K562 (cell line): ENCODE data around the gene ATOH1. TPM values are rescaled to one million over a fixed set of nuclear protein-coding genes. Genes with fewer than 3 reads are reported as not detected.

Source experiments
- ATAC-seq: fragments of 200-7000 bp; cut with Tn5 transposase; 3 replicates; pipeline ENCODE4 v1.9.1; 2020; ENCODE audit warnings: moderate library complexity
- BruUV-seq: library from RNA; stranded (reverse); fragments of 400-500 nt; replicated peaks from 2 replicates; lab custom pipeline; 2021; lab: Mats Ljungman, UMichigan
- CTCF ChIA-PET: fragments of 300-600 bp; formaldehyde crosslinking; extraction: SDS; loops from one replicate; lab custom pipeline; 2021; ENCODE audit warnings: low intra/inter-chr PET ratio; lab: Yijun Ruan, JAX
- POLR2A ChIA-PET: fragments of 300-600, 350-650 bp; sonication (Branson Sonifier 250); formaldehyde crosslinking; extraction: SDS; loops from one replicate; lab custom pipeline; 2021; ENCODE audit warnings: antibody characterized with exemption, inconsistent platforms; lab: Yijun Ruan, JAX
- DNase-seq, 4 experiments: peaks; one replicate each; pipeline versions ENCODE4 v3.0.0 to v3.0.0-alpha.2; 2011 to 2018; ENCODE audit warnings: low spot score in 3 of 4, mixed read lengths in 3 of 4; ENCODE audit errors: extremely low read depth in 1 of 4
- FAIRE-seq: peaks from 2 replicates; lab custom pipeline; 2011; peaks lifted over from hg19 to GRCh38; lab: Jason Lieb, UNC
- H2AFZ ChIP-seq: 2 replicates; pipeline ENCODE4 v1.6.0; 2011; ENCODE audit warnings: low read depth, low read length, control low read depth, inconsistent platforms
- H3K27ac ChIP-seq: fragments of 200-600 bp; 3 replicates; pipeline ENCODE4 v1.8.0; 2011; ENCODE audit warnings: low read depth, mild to moderate bottlenecking, control low read depth, inconsistent platforms, low read length, moderate library complexity, mixed read lengths; ENCODE audit errors: extremely low read depth
- H3K27me3 ChIP-seq, 2 experiments: fragments of 300-600 bp in 1 of 2; 2 replicates in 1 of 2; 3 replicates in 1 of 2; pipeline versions ENCODE4 v1.6.0 to v1.8.0; 2011; ENCODE audit warnings: inconsistent platforms in 2 of 2, low read length in 2 of 2, mild to moderate bottlenecking in 1 of 2, mixed read lengths in 1 of 2, moderate library complexity in 1 of 2; ENCODE audit not compliant: control insufficient read depth in 2 of 2, insufficient read depth in 2 of 2
- H3K36me3 ChIP-seq: fragments of 300-600 bp; 3 replicates; pipeline ENCODE4 v1.8.0; 2011; ENCODE audit warnings: mild to moderate bottlenecking, low read length, inconsistent platforms; ENCODE audit not compliant: control insufficient read depth, insufficient read depth
- H3K4me1 ChIP-seq, 2 experiments: fragments of 200-600 bp in 1 of 2; replicated peaks in 1 of 2; 2 replicates in 1 of 2; 3 replicates in 1 of 2; pipeline versions ENCODE4 v1.5.1 to v1.8.0; 2011; ENCODE audit warnings: inconsistent platforms in 2 of 2, low read length in 2 of 2, mild to moderate bottlenecking in 1 of 2, mixed read lengths in 1 of 2, moderate library complexity in 1 of 2; ENCODE audit not compliant: control insufficient read depth in 2 of 2, insufficient read depth in 2 of 2
- H3K4me2 ChIP-seq: 2 replicates; pipeline ENCODE4 v1.6.1; 2011; ENCODE audit warnings: low read length, control low read depth, inconsistent platforms, mixed read lengths; ENCODE audit not compliant: insufficient read depth
- H3K4me3 ChIP-seq: fragments of 200-600 bp; sonication (generic), shearing (Covaris generic); 2 replicates; pipeline ENCODE4 v1.5.1; 2016; ENCODE audit warnings: control low read depth, inconsistent platforms
- H3K79me2 ChIP-seq: fragments of 200-600 bp; 3 replicates; pipeline ENCODE4 v1.8.0; 2011; ENCODE audit warnings: low read length, inconsistent platforms; ENCODE audit not compliant: control insufficient read depth, insufficient read depth
- H3K9ac ChIP-seq, 2 experiments: 2 replicates each; pipeline versions ENCODE4 v1.6.0 to v1.6.1; 2011; ENCODE audit warnings: low read depth in 2 of 2, low read length in 2 of 2, control low read depth in 1 of 2, inconsistent platforms in 1 of 2, mild to moderate bottlenecking in 1 of 2, mixed read lengths in 1 of 2; ENCODE audit not compliant: insufficient read depth in 1 of 2
- H3K9me1 ChIP-seq: one replicate; pipeline ENCODE4 v1.6.0; 2011; ENCODE audit warnings: inconsistent platforms, mild to moderate bottlenecking, low read length, moderate library complexity; ENCODE audit not compliant: control insufficient read depth, insufficient read depth
- H3K9me3 ChIP-seq: replicated peaks from 2 replicates; pipeline ENCODE4 v1.5.1; 2011; ENCODE audit warnings: low read depth, low read length, inconsistent platforms; ENCODE audit not compliant: control insufficient read depth, insufficient read depth
- H4K20me1 ChIP-seq: replicated peaks from 2 replicates; pipeline ENCODE4 v1.6.1; 2011; ENCODE audit warnings: low read length, inconsistent platforms, mixed read lengths; ENCODE audit not compliant: control insufficient read depth, insufficient read depth
- BRD9 ChIP-seq: fragments of 450-650 bp; IDR thresholded peaks from 2 replicates; pipeline ENCODE4 v1.6.1; 2018; ENCODE audit warnings: low read depth; ENCODE audit not compliant: partially characterized antibody
- CC2D1A ChIP-seq: fragments of 450-650 bp; IDR thresholded peaks from 2 replicates; pipeline ENCODE4 v1.6.1; 2017; ENCODE audit warnings: mild to moderate bottlenecking
- DDX20 ChIP-seq: fragments of 450-650 bp; IDR thresholded peaks from 2 replicates; pipeline ENCODE4 v1.6.1; 2016; ENCODE audit warnings: missing genetic modification characterization, low read depth, mild to moderate bottlenecking, missing compliant biosample characterization, moderate library complexity
- GABPB2 ChIP-seq: fragments of 250-450 bp; sonication (Bioruptor Pico); conservative IDR thresholded peaks from 2 replicates; pipeline ENCODE4 v1.5.1; 2021; ENCODE audit warnings: mild to moderate bottlenecking
- HCFC1 ChIP-seq: IDR thresholded peaks from 2 replicates; pipeline ENCODE4 v1.6.1; 2012; ENCODE audit warnings: low read depth, low read length, improper control_type of control experiment
- NELFE ChIP-seq: IDR thresholded peaks from 2 replicates; pipeline ENCODE4 v1.6.1; 2011; ENCODE audit warnings: mild to moderate bottlenecking; ENCODE audit not compliant: insufficient read depth, insufficient read length
- POLR2A ChIP-seq: fragments of 450-650 bp; conservative IDR thresholded peaks from 2 replicates; pipeline ENCODE4 v1.6.1; 2016
- POLR3A ChIP-seq: IDR thresholded peaks from 2 replicates; pipeline ENCODE4 v1.6.1; 2011; ENCODE audit warnings: borderline replicate concordance, mild to moderate bottlenecking, moderate library complexity; ENCODE audit not compliant: insufficient read length, insufficient read depth; ENCODE audit errors: extremely low read depth
- ZNF436 ChIP-seq: fragments of 250-450, 450-650 bp; sonication (Bioruptor Pico); formaldehyde crosslinking; IDR thresholded peaks from 2 replicates; pipeline ENCODE4 v1.7.0; 2020; ENCODE audit warnings: mild to moderate bottlenecking
- ZNF584 ChIP-seq: fragments of 200-800 bp; sonication (Bioruptor generic); IDR thresholded peaks from 2 replicates; pipeline ENCODE4 v1.6.1; 2016; ENCODE audit warnings: low read depth, mild to moderate bottlenecking, missing genetic modification characterization, missing compliant biosample characterization
- ZNF639 ChIP-seq, 2 experiments: fragments of 200-800 bp in 1 of 2; sonication (Bioruptor generic) in 1 of 2; sonication (generic) in 1 of 2; formaldehyde crosslinking in 1 of 2; IDR thresholded peaks in 1 of 2; conservative IDR thresholded peaks in 1 of 2; 2 replicates each; pipeline versions ENCODE4 v1.5.0 to v1.6.1; 2016 to 2020; ENCODE audit warnings: missing compliant biosample characterization in 1 of 2, missing genetic modification characterization in 1 of 2, missing genetic modification reagents in 1 of 2
- WGBS: fragments of 100-300 bp; shearing (Covaris generic); methylation state at CpG from one replicate; pipeline ENCODE4 v1.1.6; 2016; ENCODE audit warnings: low coverage, mixed read lengths; ENCODE audit not compliant: insufficient coverage; ENCODE audit errors: missing lambda C conversion rate; 5-methylcytosine and 5-hydroxymethylcytosine counted together
- in situ Hi-C: fragments of 300-500 bp; cut with MboI; formaldehyde crosslinking; loops from 4 replicates; pipeline ENCODE4 v1.15.0; 2018; ENCODE audit warnings: inconsistent platforms, mixed read lengths
- intact Hi-C: fragments of 100-400 bp; cut with micrococcal nuclease; formaldehyde crosslinking; loops from 2 replicates; pipeline ENCODE4 v1.14.2; 2022
- polyA plus RNA-seq, 8 experiments: library from polyadenylated mRNA; depleted of rRNA in 4 of 8; stranded (reverse) in 5 of 8; unstranded in 3 of 8; fragments of >200 nt; fragmentation: Nextera tagmentation in 2 of 8; fragmentation: Illumina TruSeq in 1 of 8; extraction: Ambion mirVana in 2 of 8; extraction: Trizol in 1 of 8; gene quantifications; 2 replicates each; pipeline versions ENCODE4 v1.2.1 to v1.2.3, GENCODE V29; 2011 to 2014; ENCODE audit warnings: inconsistent platforms in 1 of 8, missing spikeins in 1 of 8
- total RNA-seq, 7 experiments: library from RNA; depleted of rRNA in 6 of 7; stranded (reverse); fragments of >200 nt in 6 of 7; fragmentation: Illumina TruSeq in 2 of 7; extraction: Trizol in 2 of 7; gene quantifications; 2 replicates each; pipeline versions ENCODE4 v1.2.1 to v1.2.3, GENCODE V29; 2011 to 2021; ENCODE audit warnings: low replicate concordance in 1 of 7
- TF ChIP-seq, protein P1 (sequence below): fragments of 250-450 bp; sonication (Bioruptor Pico); IDR thresholded peaks from 2 replicates; pipeline ENCODE4 v1.4.0; 2020

Gene ATOH1
- total and polyA plus RNA-seq, 9 of the 15 experiments (the other 6 are each of a cell fraction or from before 2014, with no cell fraction given): not detected

GRCh38 chr4:93834249-93835066 lies 5.9 kb downstream of the ATOH1 start:
- Histone ChIP-seq H3K9me1 (no peaks in the 10 kb centered on the region), H3K9ac (no peak overlapping the region), H3K27me3 (peaks cover 18 to 25% of the 10 kb centered on the region in 2 experiments), H3K79me2 (no peaks in the 10 kb centered on the region), H3K4me1 (peaks cover 0 to 2% of the 10 kb centered on the region in 2 experiments; a peak in 1 of 5 replicates), H3K27ac (no peak overlapping the region), H3K9me3 (no peaks in the 10 kb centered on the region), H3K4me3 (no peak overlapping the region), H3K4me2 (no peak overlapping the region), H4K20me1 (no peaks in the 10 kb centered on the region), H2AFZ (no peak overlapping the region), H3K36me3 (no peaks in the 10 kb centered on the region)
- FAIRE-seq (no peak), DNase-seq (no peak), ATAC-seq (no peak)
- no TSS peak for BruUV-seq
- POLR2A ChIA-PET: interaction anchor here (0.6 kb wide), 1 partner anchor 452 kb away, joined by 3 read pairs; no protein-coding TSS in a partner anchor
- CTCF ChIA-PET: no interaction called here
- intact Hi-C loops (no loop called here), in situ Hi-C loops (no loop called here)
- TF ChIP-seq ZNF436 (CRISPR knock-in tag): no peak
- 3% methylated on average over 33 of the region's 42 CpGs for WGBS

- WGBS: 0% methylated on average over 1 of the region's 1 CpG
- TF ChIP-seq ZNF584 (no peak), CC2D1A (no peak), POLR3A (no peak), ZNF639 (CRISPR knock-in tag; conservative IDR thresholded peaks at IDR 0.05 in 1 of 2, IDR thresholded peaks at IDR 0.05 in 1 of 2) (no peak), BRD9 (no peak), NELFE (no peak), DDX20 (tag) (no peak), GABPB2 (no peak), HCFC1 (no peak), POLR2A (no peak)
- TF ChIP-seq, protein P1, sequence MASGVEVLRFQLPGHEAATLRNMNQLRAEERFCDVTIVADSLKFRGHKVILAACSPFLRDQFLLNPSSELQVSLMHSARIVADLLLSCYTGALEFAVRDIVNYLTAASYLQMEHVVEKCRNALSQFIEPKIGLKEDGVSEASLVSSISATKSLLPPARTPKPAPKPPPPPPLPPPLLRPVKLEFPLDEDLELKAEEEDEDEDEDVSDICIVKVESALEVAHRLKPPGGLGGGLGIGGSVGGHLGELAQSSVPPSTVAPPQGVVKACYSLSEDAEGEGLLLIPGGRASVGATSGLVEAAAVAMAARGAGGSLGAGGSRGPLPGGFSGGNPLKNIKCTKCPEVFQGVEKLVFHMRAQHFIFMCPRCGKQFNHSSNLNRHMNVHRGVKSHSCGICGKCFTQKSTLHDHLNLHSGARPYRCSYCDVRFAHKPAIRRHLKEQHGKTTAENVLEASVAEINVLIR (CRISPR knock-in tag): no peak
- no peak overlapping the region for H3K9ac ChIP-seq
- H3K4me1 ChIP-seq: no peaks in the 10 kb centered on the region; a peak in 1 of 5 replicates
- no peaks in the 10 kb centered on the region for H3K9me1 ChIP-seq
- no peak overlapping the region for H3K4me2 ChIP-seq
- H3K27ac ChIP-seq: no peak overlapping the region
- H4K20me1 ChIP-seq: no peaks in the 10 kb centered on the region
- CTCF ChIA-PET: no interaction called here
- H3K9me3 ChIP-seq: no peaks in the 10 kb centered on the region
- POLR2A ChIA-PET: no interaction called here
- intact Hi-C loops (no loop called here), in situ Hi-C loops (no loop called here)
- H3K79me2 ChIP-seq: no peaks in the 10 kb centered on the region
- DNase-seq (no peak), FAIRE-seq (no peak), ATAC-seq (no peak)
- no peaks in the 10 kb centered on the region for H3K36me3 ChIP-seq
- H3K27me3 ChIP-seq: peaks cover 15% of the 10 kb centered on the region in 2 experiments
- H3K4me3 ChIP-seq: no peak overlapping the region
- BruUV-seq: no TSS peak
- H2AFZ ChIP-seq: no peak overlapping the region
These were observed 7.4 kb downstream of the ATOH1 start for GRCh38 chr4:93835929-93836328.
